ENCODE results near the gene SCAPER. TPM values are rescaled to one million over a fixed set of nuclear protein-coding genes. Genes with fewer than 3 reads are reported as not detected.

Gene SCAPER
- polyA plus RNA-seq, 2 of the 4 experiments (the other 2 are of a cell fraction), result 4.9 to 5.5 TPM

- H3K4me3 ChIP-seq, result peak overlapping the region; percentile 87
- peak overlapping the region; percentile 85 to 92 for H3K27ac ChIP-seq
- CTCF ChIA-PET, result interaction anchor here (0.6 to 2.1 kb wide), 4 partner anchors 9 to 28 kb away, joined by 3 to 5 read pairs (median 3); no protein-coding TSS in a partner anchor
- POLR2A ChIA-PET, result interaction anchor here (1.1 to 2.2 kb wide), 6 partner anchors 9 to 619 kb away, joined by 3 to 19 read pairs (median 7); no protein-coding TSS in a partner anchor
- peak; percentile 89 for FAIRE-seq
- TF ChIP-seq, protein P1, sequence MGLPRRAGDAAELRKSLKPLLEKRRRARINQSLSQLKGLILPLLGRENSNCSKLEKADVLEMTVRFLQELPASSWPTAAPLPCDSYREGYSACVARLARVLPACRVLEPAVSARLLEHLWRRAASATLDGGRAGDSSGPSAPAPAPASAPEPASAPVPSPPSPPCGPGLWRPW (IDR thresholded peaks at IDR 0.05), result no peak
- TF ChIP-seq MAFK (IDR thresholded peaks at IDR 0.05; ENCODE audit: partially characterized antibody) (no peak), HEYL (CRISPR knock-in tag; IDR thresholded peaks at IDR 0.05) (no peak), MAZ (IDR thresholded peaks at IDR 0.05; ENCODE audit: borderline replicate concordance, low read depth, low read length) (no peak), ZC3H11A (IDR thresholded peaks at IDR 0.05) (no peak), HDAC2 (IDR thresholded peaks at IDR 0.05) (no peak), PHF8 (IDR thresholded peaks at IDR 0.05; ENCODE audit: borderline replicate concordance, low read depth) (no peak), TFCP2L1 (CRISPR knock-in tag; IDR thresholded peaks at IDR 0.05) (no peak), EP300 (IDR thresholded peaks at IDR 0.05) (no peak), RCOR1 (IDR thresholded peaks at IDR 0.05; ENCODE audit: low read depth, low read length) (no peak), SREBF2 (IDR thresholded peaks at IDR 0.05) (no peak), JUNB (IDR thresholded peaks at IDR 0.05) (no peak), ZFP36 (IDR thresholded peaks at IDR 0.05; ENCODE audit: borderline replicate concordance, partially characterized antibody) (no peak), RFX5 (IDR thresholded peaks at IDR 0.05) (no peak)
- H3K4me2 ChIP-seq, result peak overlapping the region; percentile 86
- H3K9me3 ChIP-seq, result no peaks in the 10 kb centered on the region
- H3K4me1 ChIP-seq, result peaks cover 13% of the 10 kb centered on the region
- ATAC-seq, result peak; percentile 4 to 56
- peak; percentile 8 to 23 for DNase-seq (ENCODE audit: low read depth in 1 of 2, low spot score in 1 of 2)
- 26% methylated on average over 13 of the region's 14 CpGs for WGBS (ENCODE audit: missing lambda C conversion rate)
Measured at GRCh38 chr15:76932135-76932966, 27.2 kb upstream of the SCAPER start.

- Histone ChIP-seq H3K4me1 (peaks cover 13% of the 10 kb centered on the region), H3K9me3 (no peaks in the 10 kb centered on the region), H3K4me2 (peak within 1 kb of the TSS; percentile 86), H3K4me3 (peak within 1 kb of the TSS; percentile 87), H3K27ac (peak within 1 kb of the TSS; percentile 85 to 92)
- peak; percentile 99 to 100 for ATAC-seq
- DNase-seq (ENCODE audit: low read depth in 1 of 2, low spot score in 1 of 2), result peak; percentile 93 to 95
- POLR2A ChIA-PET, result interaction anchor here (0.5 to 2.2 kb wide), 17 partner anchors 9 to 783 kb away, joined by 3 to 19 read pairs (median 3); partner anchors contain the start of gene ISL2
- CTCF ChIA-PET, result interaction anchor here (0.6 to 2.1 kb wide), 7 partner anchors 10 to 1923 kb away, joined by 3 to 5 read pairs (median 3); no protein-coding TSS in a partner anchor
- peak; percentile 96 for FAIRE-seq
- 2% methylated on average over 22 of the region's 96 CpGs for WGBS (ENCODE audit: missing lambda C conversion rate)
- TF ChIP-seq NPAS2 (CRISPR knock-in tag; IDR thresholded peaks at IDR 0.05; ENCODE audit: borderline replicate concordance) (no peak), RARB (CRISPR knock-in tag; IDR thresholded peaks at IDR 0.05) (no peak), JUN (IDR thresholded peaks at IDR 0.05) (peak; percentile 86 to 87), SREBF2 (IDR thresholded peaks at IDR 0.05) (no peak), MAX (IDR thresholded peaks at IDR 0.05) (peak; percentile 79), FOSL2 (IDR thresholded peaks at IDR 0.05) (no peak), FOSL2 (CRISPR knock-in tag; IDR thresholded peaks at IDR 0.05) (no peak), HDAC2 (IDR thresholded peaks at IDR 0.05) (no peak), EHF (CRISPR knock-in tag; IDR thresholded peaks at IDR 0.05) (no peak), ZFP36 (IDR thresholded peaks at IDR 0.05; ENCODE audit: borderline replicate concordance, partially characterized antibody) (no peak), CBX8 (IDR thresholded peaks at IDR 0.05) (no peak), ZSCAN20 (CRISPR knock-in tag; IDR thresholded peaks at IDR 0.05) (no peak), KDM1A (IDR thresholded peaks at IDR 0.05; ENCODE audit: low read depth) (no peak), JUNB (IDR thresholded peaks at IDR 0.05) (no peak), NFE2L2 (conservative IDR thresholded peaks at IDR 0.05; ENCODE audit: low read length) (no peak), PHF8 (IDR thresholded peaks at IDR 0.05; ENCODE audit: borderline replicate concordance, low read depth) (peak; percentile 33; the same call in 1 of the 2 replicates), POLR2A (IDR thresholded peaks at IDR 0.05; ENCODE audit: low read length) (peak; percentile 96), KDM5A (IDR thresholded peaks at IDR 0.05) (no peak), ZC3H11A (IDR thresholded peaks at IDR 0.05) (no peak), POLR2AphosphoS2 (conservative IDR thresholded peaks at IDR 0.05; ENCODE audit: low read length) (no peak), RCOR1 (IDR thresholded peaks at IDR 0.05; ENCODE audit: low read depth, low read length) (no peak), HOXB5 (CRISPR knock-in tag; IDR thresholded peaks at IDR 0.05) (no peak), BCL3 (IDR thresholded peaks at IDR 0.05) (peak; percentile 89; the same call in 2 of the 3 replicates), PBX3 (IDR thresholded peaks at IDR 0.05) (no peak)
- TF ChIP-seq, protein P2, sequence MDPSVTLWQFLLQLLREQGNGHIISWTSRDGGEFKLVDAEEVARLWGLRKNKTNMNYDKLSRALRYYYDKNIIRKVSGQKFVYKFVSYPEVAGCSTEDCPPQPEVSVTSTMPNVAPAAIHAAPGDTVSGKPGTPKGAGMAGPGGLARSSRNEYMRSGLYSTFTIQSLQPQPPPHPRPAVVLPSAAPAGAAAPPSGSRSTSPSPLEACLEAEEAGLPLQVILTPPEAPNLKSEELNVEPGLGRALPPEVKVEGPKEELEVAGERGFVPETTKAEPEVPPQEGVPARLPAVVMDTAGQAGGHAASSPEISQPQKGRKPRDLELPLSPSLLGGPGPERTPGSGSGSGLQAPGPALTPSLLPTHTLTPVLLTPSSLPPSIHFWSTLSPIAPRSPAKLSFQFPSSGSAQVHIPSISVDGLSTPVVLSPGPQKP (IDR thresholded peaks at IDR 0.05; ENCODE audit: low read depth, low read length), result no peak
- TF ChIP-seq, protein P3, sequence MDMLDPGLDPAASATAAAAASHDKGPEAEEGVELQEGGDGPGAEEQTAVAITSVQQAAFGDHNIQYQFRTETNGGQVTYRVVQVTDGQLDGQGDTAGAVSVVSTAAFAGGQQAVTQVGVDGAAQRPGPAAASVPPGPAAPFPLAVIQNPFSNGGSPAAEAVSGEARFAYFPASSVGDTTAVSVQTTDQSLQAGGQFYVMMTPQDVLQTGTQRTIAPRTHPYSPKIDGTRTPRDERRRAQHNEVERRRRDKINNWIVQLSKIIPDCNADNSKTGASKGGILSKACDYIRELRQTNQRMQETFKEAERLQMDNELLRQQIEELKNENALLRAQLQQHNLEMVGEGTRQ (IDR thresholded peaks at IDR 0.05), result no peak
Measured at GRCh38 chr15:76931397-76932134, 26.4 kb upstream of the SCAPER start, which contains the start of gene RCN2. Gene RCN2, plus strand, starts transcription at chr15:76931749. Its CDS starts 93 bp downstream, at chr15:76931842.

All from A549 (cell line).